ENCODE measurements around the gene PTPRO. TPM values are rescaled to one million over a fixed set of nuclear protein-coding genes. Genes with fewer than 3 reads are reported as not detected.

Gene PTPRO
- total RNA-seq, 2 donors from 2014 or later, result 26.1 to 28.3 TPM

- H3K4me1 ChIP-seq, result no peaks in the 10 kb centered on the region
- DNase-seq, result no peak
- no peak overlapping the region for H3K27ac ChIP-seq
- H3K36me3 ChIP-seq, result no peaks in the 10 kb centered on the region
- TF ChIP-seq, protein P1, sequence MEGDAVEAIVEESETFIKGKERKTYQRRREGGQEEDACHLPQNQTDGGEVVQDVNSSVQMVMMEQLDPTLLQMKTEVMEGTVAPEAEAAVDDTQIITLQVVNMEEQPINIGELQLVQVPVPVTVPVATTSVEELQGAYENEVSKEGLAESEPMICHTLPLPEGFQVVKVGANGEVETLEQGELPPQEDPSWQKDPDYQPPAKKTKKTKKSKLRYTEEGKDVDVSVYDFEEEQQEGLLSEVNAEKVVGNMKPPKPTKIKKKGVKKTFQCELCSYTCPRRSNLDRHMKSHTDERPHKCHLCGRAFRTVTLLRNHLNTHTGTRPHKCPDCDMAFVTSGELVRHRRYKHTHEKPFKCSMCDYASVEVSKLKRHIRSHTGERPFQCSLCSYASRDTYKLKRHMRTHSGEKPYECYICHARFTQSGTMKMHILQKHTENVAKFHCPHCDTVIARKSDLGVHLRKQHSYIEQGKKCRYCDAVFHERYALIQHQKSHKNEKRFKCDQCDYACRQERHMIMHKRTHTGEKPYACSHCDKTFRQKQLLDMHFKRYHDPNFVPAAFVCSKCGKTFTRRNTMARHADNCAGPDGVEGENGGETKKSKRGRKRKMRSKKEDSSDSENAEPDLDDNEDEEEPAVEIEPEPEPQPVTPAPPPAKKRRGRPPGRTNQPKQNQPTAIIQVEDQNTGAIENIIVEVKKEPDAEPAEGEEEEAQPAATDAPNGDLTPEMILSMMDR (IDR thresholded peaks at IDR 0.05), result no peak
- H3K9ac ChIP-seq (ENCODE audit: low read depth in 2 of 2, low read length in 2 of 2), result no peak overlapping the region
- H3K4me3 ChIP-seq, result no peak overlapping the region
- intact Hi-C loops (cut with DNase I), result no loop called here
- H3K27me3 ChIP-seq, result no peaks in the 10 kb centered on the region
- H3K9me3 ChIP-seq, result no peaks in the 10 kb centered on the region
Measured at GRCh38 chr12:15497671-15498292, 175.5 kb downstream of the PTPRO start.

- Histone ChIP-seq H3K36me3 (no peaks in the 10 kb centered on the region), H3K27me3 (no peaks in the 10 kb centered on the region), H3K27ac (no peak overlapping the region), H3K9ac (ENCODE audit: low read depth in 2 of 2, low read length in 2 of 2) (no peak overlapping the region), H3K4me1 (no peaks in the 10 kb centered on the region), H3K4me3 (no peak overlapping the region), H3K9me3 (no peaks in the 10 kb centered on the region)
- TF ChIP-seq, protein P1 (IDR thresholded peaks at IDR 0.05), result no peak
- intact Hi-C loops (cut with DNase I), result no loop called here
- DNase-seq, result no peak
Measured at GRCh38 chr12:15502211-15502610, 179.9 kb downstream of the PTPRO start.

- no peak overlapping the region for H3K4me3 ChIP-seq
- no peak for DNase-seq
- intact Hi-C loops (cut with DNase I), result no loop called here
- no peak overlapping the region for H3K27ac ChIP-seq
- H3K4me1 ChIP-seq, result no peaks in the 10 kb centered on the region
- no peaks in the 10 kb centered on the region for H3K36me3 ChIP-seq
- H3K9me3 ChIP-seq, result no peaks in the 10 kb centered on the region
- TF ChIP-seq, protein P1 (IDR thresholded peaks at IDR 0.05), result no peak
- H3K27me3 ChIP-seq, result no peaks in the 10 kb centered on the region
- H3K9ac ChIP-seq (ENCODE audit: low read depth in 2 of 2, low read length in 2 of 2), result no peak overlapping the region
Measured at GRCh38 chr12:15505616-15506015, 183.3 kb downstream of the PTPRO start.

DNA sequence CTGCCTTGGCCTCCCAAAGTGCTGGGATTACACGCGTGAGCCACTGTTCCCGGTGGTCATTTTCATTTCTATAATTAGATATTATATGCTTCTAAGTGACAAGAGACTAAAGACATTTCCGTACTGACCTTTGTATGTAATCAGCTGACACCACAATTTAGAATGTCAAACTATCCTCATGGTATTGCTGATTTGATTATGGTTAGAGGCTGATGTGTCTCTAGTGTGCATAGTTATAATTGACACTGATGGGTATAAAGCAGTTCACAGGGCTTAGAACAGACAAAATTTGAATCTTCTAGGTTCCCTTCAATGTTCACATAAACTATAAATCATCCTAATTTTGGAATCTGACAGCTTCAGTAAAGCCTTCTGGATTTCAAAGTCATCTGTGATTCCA is 192.7 kb downstream of the PTPRO start:
- no peaks in the 10 kb centered on the region for H3K27me3 ChIP-seq
- no peak overlapping the region for H3K4me3 ChIP-seq
- H3K36me3 ChIP-seq, result no peaks in the 10 kb centered on the region
- H3K9ac ChIP-seq (ENCODE audit: low read depth in 2 of 2, low read length in 2 of 2), result no peak overlapping the region
- no peak overlapping the region for H3K27ac ChIP-seq
- H3K9me3 ChIP-seq, result no peaks in the 10 kb centered on the region
- no peaks in the 10 kb centered on the region for H3K4me1 ChIP-seq
- no peak for DNase-seq
- intact Hi-C loops (cut with DNase I), result no loop called here
- TF ChIP-seq, protein P1 (IDR thresholded peaks at IDR 0.05), result no peak

GRCh38 chr12:15520083-15520482 is 197.8 kb downstream of the PTPRO start:
- Histone ChIP-seq H3K9ac (ENCODE audit: low read depth in 2 of 2, low read length in 2 of 2) (no peak overlapping the region), H3K36me3 (no peaks in the 10 kb centered on the region), H3K27me3 (no peaks in the 10 kb centered on the region), H3K4me3 (no peak overlapping the region), H3K27ac (no peak overlapping the region), H3K4me1 (no peaks in the 10 kb centered on the region), H3K9me3 (no peaks in the 10 kb centered on the region)
- intact Hi-C loops (cut with DNase I), result loop anchor here (5.0 to 10.0 kb wide), 3 partner anchors 293 to 375 kb away; no protein-coding TSS in a partner anchor
- TF ChIP-seq, protein P1 (IDR thresholded peaks at IDR 0.05), result no peak
- no peak for DNase-seq
